ENCODE data around the gene MTNR1A. TPM values are rescaled to one million over a fixed set of nuclear protein-coding genes. Genes with fewer than 3 reads are reported as not detected.

Gene MTNR1A
- total and polyA plus RNA-seq, 2 donors (not counting 3 experiments of a cell fraction or from before 2014, with no cell fraction given), result not detected

DNA sequence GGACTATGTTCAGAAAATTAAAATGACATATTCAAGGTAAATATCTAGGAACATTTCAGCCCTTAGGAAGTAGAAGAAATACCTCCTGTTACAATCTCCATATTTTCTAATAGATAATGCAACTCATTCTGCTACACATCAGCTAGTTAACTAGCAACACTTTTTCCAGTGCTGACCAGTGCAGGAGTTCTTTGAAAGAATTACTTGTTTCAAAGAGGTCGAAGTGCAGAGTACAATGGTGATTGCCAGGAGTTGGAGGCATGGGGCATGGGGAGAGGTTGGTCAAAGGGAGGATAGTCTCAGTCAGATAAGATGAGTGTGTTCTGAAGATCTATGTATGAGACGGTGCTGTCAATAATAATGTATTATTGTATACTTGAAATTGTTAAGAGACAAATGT lies 53.1 kb downstream of the MTNR1A start:
- intact Hi-C loops (cut with micrococcal nuclease), result no loop called here
- Histone ChIP-seq H3K27me3 (ENCODE audit: control insufficient read depth in 2 of 2, insufficient read depth in 2 of 2, low read length in 2 of 2) (no peaks in the 10 kb centered on the region), H3K4me2 (ENCODE audit: insufficient read depth, low read length) (no peak overlapping the region), H3K4me1 (ENCODE audit: control insufficient read depth, extremely low read depth, insufficient read depth, low read length) (no peaks in the 10 kb centered on the region), H3K79me2 (ENCODE audit: control insufficient read depth, insufficient read depth, low read length) (no peaks in the 10 kb centered on the region), H3K9ac (replicated peaks; ENCODE audit: extremely low read depth, insufficient read depth, low read length) (no peak overlapping the region), H3K27ac (ENCODE audit: insufficient read depth, low read depth, low read length) (no peak overlapping the region), H3K4me3 (replicated peaks in 1 of 3; ENCODE audit: insufficient read depth in 1 of 3, low read depth in 1 of 3, low read length in 3 of 3) (no peak overlapping the region), H3K9me3 (replicated peaks; ENCODE audit: control insufficient read depth, insufficient read depth, low read length) (peaks cover 2% of the 10 kb centered on the region), H4K20me1 (replicated peaks; ENCODE audit: control insufficient read depth, extremely low read depth, insufficient read depth, low read length) (no peaks in the 10 kb centered on the region), H3K36me3 (ENCODE audit: control insufficient read depth in 2 of 2, extremely low read depth in 1 of 2, insufficient read depth in 2 of 2, low read length in 2 of 2) (no peaks in the 10 kb centered on the region), H3K9me1 (replicated peaks; ENCODE audit: control insufficient read depth, extremely low read depth, insufficient read depth, low read length) (no peaks in the 10 kb centered on the region), H2AFZ (ENCODE audit: low read depth, low read length) (no peak overlapping the region)
- FAIRE-seq, result no peak
- POLR2A ChIA-PET, result no interaction called here
- no peak for DNase-seq (ENCODE audit: low read depth, low spot score)
- dilution Hi-C loops (cut with MboI; ENCODE audit: extremely low pct_ligation_motif_present, low sequenced_read_pairs), result no loop called here
- TF ChIP-seq EZH2 (IDR thresholded peaks at IDR 0.05; ENCODE audit: borderline replicate concordance, low read depth, low read length, severe bottlenecking) (no peak), POLR2AphosphoS5 (IDR thresholded peaks at IDR 0.05; ENCODE audit: insufficient read depth, low read depth, low read length) (no peak), FOS (IDR thresholded peaks at IDR 0.05; ENCODE audit: borderline replicate concordance, insufficient read depth, low read length) (no peak), JUN (IDR thresholded peaks at IDR 0.05; ENCODE audit: borderline replicate concordance, insufficient read depth, insufficient read length, low read depth) (no peak), MYC (IDR thresholded peaks at IDR 0.05; ENCODE audit: low read depth, low read length) (no peak)
- TF ChIP-seq, protein P1, sequence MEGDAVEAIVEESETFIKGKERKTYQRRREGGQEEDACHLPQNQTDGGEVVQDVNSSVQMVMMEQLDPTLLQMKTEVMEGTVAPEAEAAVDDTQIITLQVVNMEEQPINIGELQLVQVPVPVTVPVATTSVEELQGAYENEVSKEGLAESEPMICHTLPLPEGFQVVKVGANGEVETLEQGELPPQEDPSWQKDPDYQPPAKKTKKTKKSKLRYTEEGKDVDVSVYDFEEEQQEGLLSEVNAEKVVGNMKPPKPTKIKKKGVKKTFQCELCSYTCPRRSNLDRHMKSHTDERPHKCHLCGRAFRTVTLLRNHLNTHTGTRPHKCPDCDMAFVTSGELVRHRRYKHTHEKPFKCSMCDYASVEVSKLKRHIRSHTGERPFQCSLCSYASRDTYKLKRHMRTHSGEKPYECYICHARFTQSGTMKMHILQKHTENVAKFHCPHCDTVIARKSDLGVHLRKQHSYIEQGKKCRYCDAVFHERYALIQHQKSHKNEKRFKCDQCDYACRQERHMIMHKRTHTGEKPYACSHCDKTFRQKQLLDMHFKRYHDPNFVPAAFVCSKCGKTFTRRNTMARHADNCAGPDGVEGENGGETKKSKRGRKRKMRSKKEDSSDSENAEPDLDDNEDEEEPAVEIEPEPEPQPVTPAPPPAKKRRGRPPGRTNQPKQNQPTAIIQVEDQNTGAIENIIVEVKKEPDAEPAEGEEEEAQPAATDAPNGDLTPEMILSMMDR (IDR thresholded peaks at IDR 0.05; ENCODE audit: extremely low read depth in 1 of 2, insufficient read depth in 1 of 2, low read depth in 1 of 2, low read length in 2 of 2), result no peak
- BruUV-seq (replicated peaks), result no TSS peak
- CTCF ChIA-PET, result no interaction called here

DNA sequence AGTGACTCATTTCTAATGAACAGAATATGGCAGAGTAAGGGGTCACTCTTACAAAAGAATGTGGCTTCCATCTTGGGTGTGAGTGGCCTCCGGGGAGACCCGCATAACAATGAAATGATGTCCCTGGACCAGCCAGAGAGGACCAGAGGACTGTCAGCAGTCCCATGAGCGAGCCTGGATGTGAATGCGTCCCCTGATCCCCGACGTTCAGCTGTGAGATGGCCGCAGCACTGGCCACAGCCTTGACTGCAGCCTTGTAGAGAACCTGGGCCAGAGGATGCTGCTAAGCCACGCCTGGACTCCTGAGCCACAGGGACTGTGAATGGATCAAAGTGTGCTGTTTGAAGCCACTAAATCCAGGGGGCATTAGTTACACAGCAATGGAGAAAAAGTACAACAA lies 53.8 kb downstream of the MTNR1A start:
- Histone ChIP-seq H3K27ac (ENCODE audit: insufficient read depth, low read depth, low read length) (no peak overlapping the region), H3K9me3 (replicated peaks; ENCODE audit: control insufficient read depth, insufficient read depth, low read length) (peaks cover 2% of the 10 kb centered on the region), H3K4me2 (ENCODE audit: insufficient read depth, low read length) (no peak overlapping the region), H3K4me3 (replicated peaks in 1 of 3; ENCODE audit: insufficient read depth in 1 of 3, low read depth in 1 of 3, low read length in 3 of 3) (no peak overlapping the region), H2AFZ (ENCODE audit: low read depth, low read length) (no peak overlapping the region), H3K9ac (replicated peaks; ENCODE audit: extremely low read depth, insufficient read depth, low read length) (no peak overlapping the region), H3K79me2 (ENCODE audit: control insufficient read depth, insufficient read depth, low read length) (no peaks in the 10 kb centered on the region), H3K4me1 (ENCODE audit: control insufficient read depth, extremely low read depth, insufficient read depth, low read length) (no peaks in the 10 kb centered on the region), H4K20me1 (replicated peaks; ENCODE audit: control insufficient read depth, extremely low read depth, insufficient read depth, low read length) (no peaks in the 10 kb centered on the region), H3K27me3 (ENCODE audit: control insufficient read depth in 2 of 2, insufficient read depth in 2 of 2, low read length in 2 of 2) (no peaks in the 10 kb centered on the region), H3K36me3 (ENCODE audit: control insufficient read depth in 2 of 2, extremely low read depth in 1 of 2, insufficient read depth in 2 of 2, low read length in 2 of 2) (no peaks in the 10 kb centered on the region), H3K9me1 (replicated peaks; ENCODE audit: control insufficient read depth, extremely low read depth, insufficient read depth, low read length) (no peaks in the 10 kb centered on the region)
- no peak for TF ChIP-seq GATA2 (IDR thresholded peaks at IDR 0.05; ENCODE audit: insufficient read depth, insufficient read length, low read depth, low read length)
- no peak for TF ChIP-seq MAX (IDR thresholded peaks at IDR 0.05; ENCODE audit: insufficient read depth, insufficient read length)
- TF ChIP-seq MYC (IDR thresholded peaks at IDR 0.05; ENCODE audit: low read depth, low read length), result no peak
- TF ChIP-seq, protein P1 (IDR thresholded peaks at IDR 0.05; ENCODE audit: extremely low read depth in 1 of 2, insufficient read depth in 1 of 2, low read depth in 1 of 2, low read length in 2 of 2), result no peak
- CTCF ChIA-PET, result no interaction called here
- no TSS peak for BruUV-seq (replicated peaks)
- DNase-seq (ENCODE audit: low read depth, low spot score) (no peak), FAIRE-seq (no peak)
- dilution Hi-C loops (cut with MboI; ENCODE audit: extremely low pct_ligation_motif_present, low sequenced_read_pairs), result no loop called here
- POLR2A ChIA-PET, result no interaction called here
- intact Hi-C loops (cut with micrococcal nuclease), result no loop called here

Measured in endothelial cell of umbilical vein (primary cell).